Gastrocnemius medialis (tissue), 4 donors: ENCODE results near the gene AIMP1.

Source experiments
- CTCF ChIP-seq, 5 experiments: fragments of 450-650 bp in 3 of 5; fragments of 200-600 bp in 2 of 5; sonication (generic) in 2 of 5; IDR thresholded peaks in 4 of 5; conservative IDR thresholded peaks in 1 of 5; 1 replicate in 4 of 5; 2 replicates in 1 of 5; pipeline ENCODE4 v1.5.1; 2016 to 2019; ENCODE audit warnings: antibody characterized with exemption in 5 of 5, mild to moderate bottlenecking in 3 of 5, moderate library complexity in 3 of 5
- POLR2A ChIP-seq, 2 donors: fragments of 450-650 bp; IDR thresholded peaks; one replicate each; pipeline ENCODE4 v1.6.1; 2017; ENCODE audit warnings: antibody characterized with exemption in 2 of 2, mild to moderate bottlenecking in 2 of 2, moderate library complexity in 2 of 2

- TF ChIP-seq CTCF (IDR thresholded peaks at IDR 0.05 in 4 of 5, conservative IDR thresholded peaks at IDR 0.05 in 1 of 5) (no peak), POLR2A (IDR thresholded peaks at IDR 0.05) (no peak)
Measured at GRCh38 chr4:106301393-106302061, 14.8 kb upstream of the AIMP1 start.
